ENCODE data around the gene SND1. TPM values are rescaled to one million over a fixed set of nuclear protein-coding genes. Genes with fewer than 3 reads are reported as not detected.

SND1 gene
- total RNA-seq, 1 experiment from 2014 or later, result 274 TPM

GRCh38 chr7:128076796-128077271, 424.8 kb downstream of the SND1 start:
- BruUV-seq (replicated peaks), result no TSS peak
- Mint-ChIP-seq H3K4me3 (ENCODE audit: unreplicated experiment) (no peak overlapping the region), H3K36me3 (ENCODE audit: insufficient read depth, unreplicated experiment) (peaks cover 59% of the 10 kb centered on the region), H3K27ac (ENCODE audit: unreplicated experiment) (no peak overlapping the region), H3K9me3 (ENCODE audit: unreplicated experiment) (no peaks in the 10 kb centered on the region), H3K4me1 (ENCODE audit: low read depth, unreplicated experiment) (no peaks in the 10 kb centered on the region), H3K27me3 (ENCODE audit: insufficient read depth, unreplicated experiment) (no peaks in the 10 kb centered on the region)
- TF ChIP-seq CTCF (IDR thresholded peaks at IDR 0.05; ENCODE audit: insufficient read depth in 1 of 2, low read depth in 1 of 2, low read length in 1 of 2, severe bottlenecking in 1 of 2, unreplicated experiment in 1 of 2), result no peak
- Histone ChIP-seq H3K4me3 (ENCODE audit: low read depth, low read length) (no peak overlapping the region), H3K4me1 (no peaks in the 10 kb centered on the region), H3K36me3 (ENCODE audit: control insufficient read depth, insufficient read depth, low read length) (peaks cover 2% of the 10 kb centered on the region), H3K9me3 (no peaks in the 10 kb centered on the region), H3K27me3 (replicated peaks; ENCODE audit: control insufficient read depth, insufficient read depth, low read length) (no peaks in the 10 kb centered on the region)
- intact Hi-C loops (cut with micrococcal nuclease; ENCODE audit: unreplicated experiment), result no loop called here
- ChIA-PET CTCF (no interaction called here), POLR2A (no interaction called here)
- no peak for DNase-seq

GRCh38 chr7:128078309-128078708, 426.3 kb downstream of the SND1 start:
- POLR2A ChIA-PET, result no interaction called here

GRCh38 chr7:128080169-128080568, 428.2 kb downstream of the SND1 start:
- BruUV-seq (replicated peaks), result no TSS peak
- no peaks in the 10 kb centered on the region for H3K9me3 ChIP-seq
- CTCF ChIA-PET, result no interaction called here

More at GRCh38 chr7:128078309-128078708, 426.3 kb downstream of the SND1 start:
- Histone ChIP-seq H3K9me3 (no peaks in the 10 kb centered on the region), H3K27me3 (replicated peaks; ENCODE audit: control insufficient read depth, insufficient read depth, low read length) (no peaks in the 10 kb centered on the region), H3K36me3 (ENCODE audit: control insufficient read depth, insufficient read depth, low read length) (peaks cover 2% of the 10 kb centered on the region), H3K4me1 (no peaks in the 10 kb centered on the region), H3K4me3 (ENCODE audit: low read depth, low read length) (no peak overlapping the region)
- no peak overlapping the region for H3K27ac Mint-ChIP-seq (ENCODE audit: unreplicated experiment)
- no peak for TF ChIP-seq CTCF (IDR thresholded peaks at IDR 0.05; ENCODE audit: insufficient read depth in 1 of 2, low read depth in 1 of 2, low read length in 1 of 2, severe bottlenecking in 1 of 2, unreplicated experiment in 1 of 2)
- H3K36me3 Mint-ChIP-seq (ENCODE audit: insufficient read depth, unreplicated experiment), result peaks cover 59% of the 10 kb centered on the region
- H3K4me1 Mint-ChIP-seq (ENCODE audit: low read depth, unreplicated experiment), result no peaks in the 10 kb centered on the region
- DNase-seq, result no peak
- BruUV-seq (replicated peaks), result no TSS peak
- H3K4me3 Mint-ChIP-seq (ENCODE audit: unreplicated experiment), result no peak overlapping the region
- intact Hi-C loops (cut with micrococcal nuclease; ENCODE audit: unreplicated experiment), result no loop called here
- no peaks in the 10 kb centered on the region for H3K27me3 Mint-ChIP-seq (ENCODE audit: insufficient read depth, unreplicated experiment)
- H3K9me3 Mint-ChIP-seq (ENCODE audit: unreplicated experiment), result no peaks in the 10 kb centered on the region
- CTCF ChIA-PET, result no interaction called here

More at GRCh38 chr7:128080169-128080568, 428.2 kb downstream of the SND1 start:
- DNase-seq, result no peak
- no peaks in the 10 kb centered on the region for H3K27me3 Mint-ChIP-seq (ENCODE audit: insufficient read depth, unreplicated experiment)
- no peak overlapping the region for H3K27ac Mint-ChIP-seq (ENCODE audit: unreplicated experiment)
- H3K4me3 Mint-ChIP-seq (ENCODE audit: unreplicated experiment), result no peak overlapping the region
- Histone ChIP-seq H3K4me1 (no peaks in the 10 kb centered on the region), H3K36me3 (ENCODE audit: control insufficient read depth, insufficient read depth, low read length) (peaks cover 2% of the 10 kb centered on the region), H3K27me3 (replicated peaks; ENCODE audit: control insufficient read depth, insufficient read depth, low read length) (no peaks in the 10 kb centered on the region), H3K4me3 (ENCODE audit: low read depth, low read length) (no peak overlapping the region)
- H3K36me3 Mint-ChIP-seq (ENCODE audit: insufficient read depth, unreplicated experiment), result peaks cover 54% of the 10 kb centered on the region
- POLR2A ChIA-PET, result no interaction called here
- no peak for TF ChIP-seq CTCF (IDR thresholded peaks at IDR 0.05; ENCODE audit: insufficient read depth in 1 of 2, low read depth in 1 of 2, low read length in 1 of 2, severe bottlenecking in 1 of 2, unreplicated experiment in 1 of 2)
- H3K9me3 Mint-ChIP-seq (ENCODE audit: unreplicated experiment), result no peaks in the 10 kb centered on the region
- intact Hi-C loops (cut with micrococcal nuclease; ENCODE audit: unreplicated experiment), result no loop called here
- H3K4me1 Mint-ChIP-seq (ENCODE audit: low read depth, unreplicated experiment), result no peaks in the 10 kb centered on the region
